Measurements from ENCODE around the gene CSNK1E.

CSNK1E gene

GRCh38 chr22:38240734-38241252 lies 76.4 kb downstream of the CSNK1E start:
- POLR2A ChIA-PET (ENCODE audit: low non-redundant PET) = no interaction called here
- TF ChIP-seq CTCF (conservative IDR thresholded peaks at IDR 0.05; ENCODE audit: low read depth) = no peak
- CTCF ChIA-PET = interaction anchor here (0.7 kb wide), 1 partner anchor 673 kb away, joined by 5 read pairs; no protein-coding TSS in a partner anchor
- DNase-seq (ENCODE audit: low spot score) = peak; percentile 70
- peak overlapping the region; percentile 94 for H3K27ac ChIP-seq
